Vagina (tissue), 2 donors: ENCODE results near the gene WWOX.

ENCODE experiments used
- POLR2A ChIP-seq, 2 donors: fragments of 450-650 bp; IDR thresholded peaks; one replicate each; pipeline ENCODE4 v1.6.1; 2017; ENCODE audit warnings: antibody characterized with exemption in 2 of 2, mild to moderate bottlenecking in 2 of 2, moderate library complexity in 2 of 2
- TF ChIP-seq, protein P1 (sequence below), 3 experiments: fragments of 450-650 bp in 2 of 3; fragments of 200-600 bp in 1 of 3; sonication (generic) in 1 of 3; IDR thresholded peaks; one replicate each; pipeline ENCODE4 v1.5.1; 2017 to 2019; ENCODE audit warnings: antibody characterized with exemption in 3 of 3, mild to moderate bottlenecking in 2 of 3, moderate library complexity in 2 of 3

DNA sequence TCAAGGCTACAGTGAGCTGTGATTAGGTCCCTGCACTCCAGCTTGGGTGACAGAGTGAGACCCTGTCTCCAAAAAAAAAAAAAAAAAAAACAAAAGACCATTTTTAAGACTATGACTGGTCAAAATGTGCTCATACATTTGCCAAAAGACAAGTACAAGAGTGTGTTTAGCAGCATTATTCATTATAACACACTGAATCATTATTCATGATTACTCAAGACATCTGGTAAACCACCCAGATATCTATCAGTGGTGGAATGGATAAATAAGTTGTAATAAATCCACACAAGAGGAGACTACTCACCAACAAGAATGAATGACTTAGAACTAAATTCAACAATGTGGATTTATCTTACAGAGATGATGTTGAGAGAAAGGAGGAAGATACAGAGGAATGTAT, 784.8 kb downstream of the WWOX start:
- TF ChIP-seq POLR2A (IDR thresholded peaks at IDR 0.05) = no peak
- TF ChIP-seq, protein P1, sequence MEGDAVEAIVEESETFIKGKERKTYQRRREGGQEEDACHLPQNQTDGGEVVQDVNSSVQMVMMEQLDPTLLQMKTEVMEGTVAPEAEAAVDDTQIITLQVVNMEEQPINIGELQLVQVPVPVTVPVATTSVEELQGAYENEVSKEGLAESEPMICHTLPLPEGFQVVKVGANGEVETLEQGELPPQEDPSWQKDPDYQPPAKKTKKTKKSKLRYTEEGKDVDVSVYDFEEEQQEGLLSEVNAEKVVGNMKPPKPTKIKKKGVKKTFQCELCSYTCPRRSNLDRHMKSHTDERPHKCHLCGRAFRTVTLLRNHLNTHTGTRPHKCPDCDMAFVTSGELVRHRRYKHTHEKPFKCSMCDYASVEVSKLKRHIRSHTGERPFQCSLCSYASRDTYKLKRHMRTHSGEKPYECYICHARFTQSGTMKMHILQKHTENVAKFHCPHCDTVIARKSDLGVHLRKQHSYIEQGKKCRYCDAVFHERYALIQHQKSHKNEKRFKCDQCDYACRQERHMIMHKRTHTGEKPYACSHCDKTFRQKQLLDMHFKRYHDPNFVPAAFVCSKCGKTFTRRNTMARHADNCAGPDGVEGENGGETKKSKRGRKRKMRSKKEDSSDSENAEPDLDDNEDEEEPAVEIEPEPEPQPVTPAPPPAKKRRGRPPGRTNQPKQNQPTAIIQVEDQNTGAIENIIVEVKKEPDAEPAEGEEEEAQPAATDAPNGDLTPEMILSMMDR (IDR thresholded peaks at IDR 0.05) = no peak
